Keratinocyte (primary cell): ENCODE results near the gene BRINP1. TPM values are rescaled to one million over a fixed set of nuclear protein-coding genes. Genes with fewer than 3 reads are reported as not detected.

Source experiments
- DNase-seq: peaks from one replicate; pipeline ENCODE4 v3.0.0-alpha.2; 2011; ENCODE audit warnings: low read depth, missing footprints, low spot score
- FAIRE-seq: peaks from 2 replicates; lab custom pipeline; 2011; peaks lifted over from hg19 to GRCh38; lab: Jason Lieb, UNC
- H2AFZ ChIP-seq: 2 replicates; pipeline ENCODE4 v1.6.0; 2012; ENCODE audit warnings: low read length, control low read depth, inconsistent platforms; ENCODE audit not compliant: control insufficient read depth
- H3K27ac ChIP-seq: 2 replicates; pipeline ENCODE4 v1.5.1; 2011; ENCODE audit warnings: low read length; ENCODE audit not compliant: control insufficient read depth, insufficient read depth
- H3K27me3 ChIP-seq: 3 replicates; pipeline ENCODE4 v1.6.0; 2011; ENCODE audit warnings: low read length; ENCODE audit not compliant: control insufficient read depth, insufficient read depth; ENCODE audit errors: extremely low read depth
- H3K36me3 ChIP-seq, 2 experiments: 2 replicates in 1 of 2; 3 replicates in 1 of 2; pipeline ENCODE4 v1.5.1; 2011; ENCODE audit warnings: low read length in 2 of 2, mild to moderate bottlenecking in 1 of 2; ENCODE audit not compliant: control insufficient read depth in 2 of 2, insufficient read depth in 2 of 2; ENCODE audit errors: extremely low read depth in 1 of 2
- H3K4me1 ChIP-seq: 3 replicates; pipeline ENCODE4 v1.5.1; 2011; ENCODE audit warnings: low read length; ENCODE audit not compliant: control insufficient read depth, insufficient read depth; ENCODE audit errors: extremely low read depth
- H3K4me2 ChIP-seq: 3 replicates; pipeline ENCODE4 v1.6.0; 2011; ENCODE audit warnings: low read depth, low read length; ENCODE audit not compliant: control insufficient read depth, insufficient read depth; ENCODE audit errors: extremely low read depth
- H3K4me3 ChIP-seq, 3 experiments: fragments of 200-600 bp in 1 of 3; sonication (generic) in 1 of 3; 2 replicates in 2 of 3; 3 replicates in 1 of 3; pipeline ENCODE4 v1.5.1; 2011 to 2016; ENCODE audit warnings: low read length in 3 of 3, mild to moderate bottlenecking in 3 of 3, control low read depth in 2 of 3, inconsistent platforms in 1 of 3, low read depth in 1 of 3, mixed read lengths in 1 of 3, mixed run types in 1 of 3, moderate library complexity in 1 of 3; ENCODE audit not compliant: control insufficient read depth in 2 of 3, insufficient read depth in 2 of 3; ENCODE audit errors: extremely low read depth in 1 of 3
- H3K79me2 ChIP-seq: 2 replicates; pipeline ENCODE4 v1.6.0; 2012; ENCODE audit warnings: low read length; ENCODE audit not compliant: control insufficient read depth, insufficient read depth
- H3K9ac ChIP-seq: 3 replicates; pipeline ENCODE4 v1.6.0; 2011; ENCODE audit warnings: low read length; ENCODE audit not compliant: control insufficient read depth, insufficient read depth; ENCODE audit errors: extremely low read depth
- H3K9me1 ChIP-seq: 3 replicates; pipeline ENCODE4 v1.6.0; 2011; ENCODE audit warnings: low read length; ENCODE audit not compliant: control insufficient read depth, insufficient read depth; ENCODE audit errors: extremely low read depth
- H3K9me3 ChIP-seq: 2 replicates; pipeline ENCODE4 v1.5.1; 2012; ENCODE audit warnings: low read depth, low read length; ENCODE audit not compliant: control insufficient read depth
- H4K20me1 ChIP-seq: 3 replicates; pipeline ENCODE4 v1.6.0; 2011; ENCODE audit warnings: low read length; ENCODE audit not compliant: control insufficient read depth, insufficient read depth; ENCODE audit errors: extremely low read depth
- EZH2 ChIP-seq: IDR thresholded peaks from one replicate; pipeline ENCODE4 v1.6.1; 2012; ENCODE audit warnings: inconsistent platforms, mild to moderate bottlenecking, low read length, moderate library complexity
- dilution Hi-C: fragments of 300-500 bp; cut with MboI; formaldehyde crosslinking; loops from one replicate; pipeline ENCODE4 v1.7.0; 2020; ENCODE audit warnings: low sequenced_read_pairs; ENCODE audit not compliant: extremely low pct_ligation_motif_present
- polyA plus RNA-seq, 5 experiments: library from polyadenylated mRNA; depleted of rRNA in 3 of 5; stranded (reverse) in 3 of 5; stranded (forward) in 1 of 5; unstranded in 1 of 5; fragments of >200 nt; gene quantifications; 1 replicate in 1 of 5; 2 replicates in 3 of 5; 3 replicates in 1 of 5; pipeline versions ENCODE4 v1.2.1 to v1.2.3, GENCODE V29; 2011 to 2012; ENCODE audit warnings: missing spikeins in 2 of 5, low read depth in 1 of 5, low replicate concordance in 1 of 5
- TF ChIP-seq, protein P1 (sequence below), 3 experiments: IDR thresholded peaks in 1 of 3; conservative IDR thresholded peaks in 1 of 3; optimal IDR thresholded peaks in 1 of 3; 2 replicates in 2 of 3; 3 replicates in 1 of 3; pipeline versions ENCODE3 to v1.5.1; 2011; ENCODE audit warnings: low read length in 3 of 3, mild to moderate bottlenecking in 3 of 3, moderate library complexity in 2 of 3, control low read depth in 1 of 3, inconsistent platforms in 1 of 3; ENCODE audit not compliant: insufficient read depth in 2 of 3; ENCODE audit errors: extremely low read depth in 1 of 3

Gene BRINP1
- polyA plus RNA-seq, 1 donor (not counting 4 experiments of a cell fraction or from before 2014, with no cell fraction given), result 0.63 TPM

DNA sequence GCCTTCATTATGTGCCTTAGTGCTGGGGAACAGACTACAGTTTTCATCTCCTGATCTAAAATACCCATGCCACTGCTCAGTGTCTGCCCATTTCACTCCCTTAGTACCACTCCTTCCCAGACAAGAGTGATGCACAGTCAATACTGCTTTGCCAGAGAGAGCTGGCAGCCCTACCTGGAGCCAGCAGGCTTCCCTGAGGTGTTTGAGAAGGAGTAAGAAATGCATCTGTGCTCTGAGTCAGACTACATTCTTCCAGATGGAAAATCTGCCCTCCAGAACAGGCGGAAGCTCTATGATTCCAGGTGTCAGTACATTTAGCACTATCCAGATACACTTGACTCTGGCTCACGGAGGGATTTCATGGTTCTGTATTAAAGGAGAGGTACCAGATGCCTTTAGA, 209.8 kb downstream of the BRINP1 start:
- Histone ChIP-seq H3K4me2 (no peak overlapping the region), H2AFZ (no peak overlapping the region), H3K9me1 (no peaks in the 10 kb centered on the region), H3K4me3 (no peak overlapping the region), H3K4me1 (no peaks in the 10 kb centered on the region), H3K9ac (no peak overlapping the region), H3K27ac (no peak overlapping the region), H3K36me3 (no peaks in the 10 kb centered on the region), H3K79me2 (no peaks in the 10 kb centered on the region), H3K9me3 (no peaks in the 10 kb centered on the region), H4K20me1 (no peaks in the 10 kb centered on the region), H3K27me3 (no peaks in the 10 kb centered on the region)
- dilution Hi-C loops, result no loop called here
- no peak for DNase-seq
- no peak for FAIRE-seq
- no peak for TF ChIP-seq EZH2
- TF ChIP-seq, protein P1, sequence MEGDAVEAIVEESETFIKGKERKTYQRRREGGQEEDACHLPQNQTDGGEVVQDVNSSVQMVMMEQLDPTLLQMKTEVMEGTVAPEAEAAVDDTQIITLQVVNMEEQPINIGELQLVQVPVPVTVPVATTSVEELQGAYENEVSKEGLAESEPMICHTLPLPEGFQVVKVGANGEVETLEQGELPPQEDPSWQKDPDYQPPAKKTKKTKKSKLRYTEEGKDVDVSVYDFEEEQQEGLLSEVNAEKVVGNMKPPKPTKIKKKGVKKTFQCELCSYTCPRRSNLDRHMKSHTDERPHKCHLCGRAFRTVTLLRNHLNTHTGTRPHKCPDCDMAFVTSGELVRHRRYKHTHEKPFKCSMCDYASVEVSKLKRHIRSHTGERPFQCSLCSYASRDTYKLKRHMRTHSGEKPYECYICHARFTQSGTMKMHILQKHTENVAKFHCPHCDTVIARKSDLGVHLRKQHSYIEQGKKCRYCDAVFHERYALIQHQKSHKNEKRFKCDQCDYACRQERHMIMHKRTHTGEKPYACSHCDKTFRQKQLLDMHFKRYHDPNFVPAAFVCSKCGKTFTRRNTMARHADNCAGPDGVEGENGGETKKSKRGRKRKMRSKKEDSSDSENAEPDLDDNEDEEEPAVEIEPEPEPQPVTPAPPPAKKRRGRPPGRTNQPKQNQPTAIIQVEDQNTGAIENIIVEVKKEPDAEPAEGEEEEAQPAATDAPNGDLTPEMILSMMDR (optimal IDR thresholded peaks at IDR 0.05 in 1 of 3, IDR thresholded peaks at IDR 0.05 in 1 of 3, conservative IDR thresholded peaks at IDR 0.05 in 1 of 3; ENCODE audit: extremely low read depth in 1 of 3, insufficient read depth in 2 of 3, low read length in 3 of 3), result no peak

DNA sequence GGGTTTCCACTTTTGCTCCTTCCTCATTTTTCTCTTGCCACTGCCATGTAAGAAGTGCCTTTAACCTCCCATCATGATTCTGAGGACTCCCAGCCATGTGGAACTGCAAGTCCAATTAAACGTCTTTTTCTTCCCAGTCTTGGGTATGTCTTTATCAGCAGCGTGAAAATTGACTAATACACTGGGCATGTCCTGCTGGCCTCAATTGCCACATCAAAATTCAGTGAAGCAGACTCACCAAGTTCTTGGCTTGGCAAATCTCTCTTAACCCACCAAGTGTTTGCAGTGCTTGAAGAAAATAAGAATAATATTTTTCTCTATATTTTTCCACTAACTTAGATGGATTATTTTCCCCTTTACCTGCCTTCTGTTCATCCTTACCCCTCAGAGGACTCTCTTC, 212.0 kb downstream of the BRINP1 start:
- Histone ChIP-seq H3K27me3 (no peaks in the 10 kb centered on the region), H3K9me1 (no peaks in the 10 kb centered on the region), H3K4me2 (no peak overlapping the region), H4K20me1 (no peaks in the 10 kb centered on the region), H3K36me3 (no peaks in the 10 kb centered on the region), H3K4me3 (no peak overlapping the region), H3K4me1 (no peaks in the 10 kb centered on the region), H3K9ac (no peak overlapping the region), H3K9me3 (no peaks in the 10 kb centered on the region), H2AFZ (no peak overlapping the region), H3K79me2 (no peaks in the 10 kb centered on the region), H3K27ac (no peak overlapping the region)
- FAIRE-seq, result no peak
- TF ChIP-seq, protein P1 (optimal IDR thresholded peaks at IDR 0.05 in 1 of 3, IDR thresholded peaks at IDR 0.05 in 1 of 3, conservative IDR thresholded peaks at IDR 0.05 in 1 of 3; ENCODE audit: extremely low read depth in 1 of 3, insufficient read depth in 2 of 3, low read length in 3 of 3), result no peak
- no peak for TF ChIP-seq EZH2
- DNase-seq, result no peak
- dilution Hi-C loops, result no loop called here
